GM21717 (cell line): Measurements from ENCODE around the gene OR1E2.
"Not testable (repeated sequence)": the region's sequence is repeated elsewhere in the genome, so short reads cannot be mapped to it uniquely, and the experiment has no call there.

ENCODE experiments used
- ATAC-seq: cut with Tn5 transposase; IDR thresholded peaks from one replicate; pipeline ENCODE4 v1.9.1; 2021; ENCODE audit warnings: mild to moderate bottlenecking, moderate library complexity; ENCODE audit not compliant: unreplicated experiment

The OR1E2 gene

GRCh38 chr17:3398310-3398709 lies 35.3 kb downstream of the OR1E2 start, which contains the start of gene OR1E1:
OR1E1 (minus strand) TSS chr17:3398410; CDS start chr17:3398410, 0 bp downstream.
- ATAC-seq, result no peak

GRCh38 chr17:3397801-3398200 lies 35.8 kb downstream of the OR1E2 start:
- not testable (repeated sequence) for ATAC-seq

- no peak for ATAC-seq
Measured at GRCh38 chr17:3389791-3390190, 43.9 kb downstream of the OR1E2 start.

- no peak for ATAC-seq
Measured at GRCh38 chr17:3385869-3386816, 47.5 kb downstream of the OR1E2 start, which contains the start of gene OR3A2. OR3A2 (minus strand) TSS chr17:3386308.
